ENCODE results near the gene KRT78.

The KRT78 gene

DNA sequence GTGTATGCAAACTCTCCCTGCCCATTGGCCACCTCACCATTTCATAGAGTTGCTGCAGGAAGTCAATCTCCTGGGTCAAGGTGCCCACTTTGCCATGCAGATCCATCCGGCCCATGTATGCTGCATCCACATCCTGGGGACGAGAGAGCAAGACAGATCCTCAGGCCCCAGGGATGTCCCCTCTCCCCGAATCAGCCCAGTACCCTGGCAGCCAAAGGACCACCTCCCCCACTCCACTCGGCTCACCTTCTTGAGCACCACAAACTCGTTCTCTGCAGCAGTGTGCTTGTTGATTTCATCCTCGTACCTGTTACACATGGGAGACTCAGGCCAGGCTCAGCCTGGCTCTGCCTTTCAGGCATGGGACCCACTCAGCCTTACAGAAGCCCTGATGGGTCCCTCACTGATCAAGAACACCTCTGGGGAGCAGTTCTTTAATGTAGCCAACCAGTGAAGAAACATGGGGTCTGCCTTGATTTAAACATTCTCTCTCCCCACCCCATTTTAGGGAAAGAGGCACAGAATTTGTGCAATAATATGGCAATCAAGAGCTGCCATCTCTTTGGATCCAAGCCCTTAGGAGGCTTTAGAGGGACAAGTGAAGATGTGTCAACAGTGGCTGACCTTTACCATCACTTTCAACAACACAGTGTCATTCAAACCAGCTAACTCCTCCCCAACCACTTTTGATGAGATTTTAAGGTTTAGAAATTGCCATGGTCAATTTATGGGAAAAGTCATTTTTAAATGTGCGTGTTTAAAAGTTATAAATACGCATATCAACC, 18.6 kb downstream of the KRT78 start:
- DNase-seq: no peak
- in situ Hi-C loops (cut with MboI; ENCODE audit: low pct_unique_long_range_greater_than_20kb, low sequenced_read_pairs): no loop called here

DNA sequence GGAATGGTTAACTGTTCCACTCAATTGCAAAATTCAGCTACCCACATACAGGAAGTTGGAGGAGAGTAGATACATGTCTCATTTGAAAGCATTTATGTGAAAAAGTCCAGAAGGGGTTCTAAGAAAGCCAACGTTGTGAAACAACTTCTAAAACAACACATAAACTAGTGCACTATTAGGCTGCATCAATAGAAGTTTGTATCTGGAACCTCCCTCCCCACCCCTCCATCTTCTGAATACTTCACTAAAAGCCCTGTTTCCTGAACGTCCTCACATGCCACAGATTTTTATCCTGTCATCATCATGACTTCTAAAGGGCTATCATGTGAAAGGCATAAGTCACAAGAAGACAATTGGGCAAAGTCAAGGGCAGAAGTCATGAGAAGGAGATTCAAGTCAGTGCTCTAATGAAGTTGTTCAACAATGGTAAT, 20.2 kb downstream of the KRT78 start:
- DNase-seq: no peak
- in situ Hi-C loops (cut with MboI; ENCODE audit: low pct_unique_long_range_greater_than_20kb, low sequenced_read_pairs): no loop called here

DNA sequence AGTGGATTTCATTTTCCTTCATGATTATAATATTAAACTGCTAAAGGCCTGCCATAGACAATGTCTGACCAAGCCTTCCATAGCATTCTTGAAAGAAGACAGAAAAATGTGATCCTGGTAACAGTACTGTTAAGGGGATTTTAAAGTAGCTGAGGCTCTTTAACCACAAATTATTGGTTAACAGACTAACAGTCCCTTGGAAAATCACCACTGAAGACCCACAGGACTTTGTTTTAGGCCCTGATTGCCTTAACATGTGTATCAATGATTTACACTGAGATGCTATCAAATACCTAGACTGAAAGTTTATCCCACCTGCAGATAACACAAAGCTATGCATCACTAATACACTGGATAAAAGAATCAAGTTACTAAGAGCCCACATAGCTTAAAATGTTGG, 20.6 kb downstream of the KRT78 start:
- in situ Hi-C loops (cut with MboI; ENCODE audit: low pct_unique_long_range_greater_than_20kb, low sequenced_read_pairs): no loop called here

DNA sequence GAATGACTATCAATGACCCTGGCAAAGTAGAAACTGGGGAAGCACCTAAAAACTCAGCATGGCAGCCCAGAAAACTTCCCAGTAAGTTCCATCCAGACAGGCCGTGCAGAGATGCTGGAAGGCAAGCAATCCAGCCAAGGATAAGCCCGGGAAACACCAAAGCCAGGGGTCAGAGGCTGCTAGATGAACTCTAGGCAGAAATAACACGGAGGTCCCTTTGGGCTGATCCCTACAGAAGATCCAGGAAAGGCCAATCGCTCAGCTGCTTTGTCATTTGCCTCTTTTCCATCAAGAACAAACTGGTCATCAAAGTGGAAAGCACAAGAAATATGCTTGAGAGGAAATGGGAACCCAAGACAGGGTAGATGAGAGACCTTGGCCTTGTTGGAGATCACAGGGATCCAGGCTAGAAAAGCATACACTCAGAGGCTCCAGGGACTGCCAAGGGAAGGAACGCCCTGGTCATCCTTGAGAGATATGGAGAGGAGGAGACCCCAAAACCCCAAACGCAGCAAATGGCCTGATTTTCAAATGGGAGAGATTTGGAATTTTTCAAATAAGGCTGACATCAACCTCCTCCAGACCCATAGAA, 21.2 kb downstream of the KRT78 start:
- in situ Hi-C loops (cut with MboI; ENCODE audit: low pct_unique_long_range_greater_than_20kb, low sequenced_read_pairs): no loop called here

More for the DNA sequence above, 20.6 kb downstream of the KRT78 start:
- DNase-seq: no peak

DNA sequence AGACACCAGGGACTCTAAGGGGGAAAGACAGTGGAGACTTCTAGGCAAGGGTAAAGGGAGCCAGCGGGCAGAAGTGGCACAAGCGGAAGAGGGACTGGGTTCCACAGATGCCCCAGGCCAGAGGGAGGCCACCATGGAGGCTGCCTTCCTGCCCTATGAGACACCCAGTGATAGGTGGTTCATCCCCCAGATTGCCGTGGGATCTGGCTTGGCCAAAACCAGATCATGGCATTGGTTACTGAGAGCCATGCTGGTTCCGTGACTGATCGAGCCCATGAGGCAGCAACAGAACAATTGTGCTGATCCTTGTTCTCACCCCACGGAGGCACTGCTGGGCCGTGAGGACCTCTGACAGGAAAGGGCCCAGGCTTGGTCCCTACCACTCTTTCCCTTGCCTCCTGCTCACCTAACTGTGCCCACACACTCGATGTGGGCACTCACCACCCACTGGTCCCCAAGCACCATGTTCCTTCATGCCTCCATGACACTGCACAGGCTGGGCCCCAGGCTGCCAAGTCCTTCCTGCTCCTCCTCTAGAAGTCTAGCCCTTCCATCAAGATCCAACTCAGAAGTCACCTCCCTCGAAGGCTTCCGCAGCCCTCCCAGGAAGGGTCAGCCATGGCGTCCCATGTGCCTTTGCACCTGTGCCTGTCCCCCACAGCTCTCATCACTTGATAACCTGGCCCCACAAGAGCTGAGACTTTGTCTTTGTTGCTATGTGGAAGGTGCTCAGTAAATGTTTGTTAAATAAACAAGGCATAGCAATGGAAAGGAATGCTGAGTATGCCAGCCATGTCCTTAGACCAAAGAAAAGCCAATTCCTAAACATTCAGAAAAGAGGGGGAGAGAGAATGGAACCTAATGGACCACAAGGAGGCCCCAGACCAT, 21.9 kb downstream of the KRT78 start:
- no peak for DNase-seq
- in situ Hi-C loops (cut with MboI; ENCODE audit: low pct_unique_long_range_greater_than_20kb, low sequenced_read_pairs): no loop called here

More for the DNA sequence above, 21.2 kb downstream of the KRT78 start:
- DNase-seq: no peak

DNA sequence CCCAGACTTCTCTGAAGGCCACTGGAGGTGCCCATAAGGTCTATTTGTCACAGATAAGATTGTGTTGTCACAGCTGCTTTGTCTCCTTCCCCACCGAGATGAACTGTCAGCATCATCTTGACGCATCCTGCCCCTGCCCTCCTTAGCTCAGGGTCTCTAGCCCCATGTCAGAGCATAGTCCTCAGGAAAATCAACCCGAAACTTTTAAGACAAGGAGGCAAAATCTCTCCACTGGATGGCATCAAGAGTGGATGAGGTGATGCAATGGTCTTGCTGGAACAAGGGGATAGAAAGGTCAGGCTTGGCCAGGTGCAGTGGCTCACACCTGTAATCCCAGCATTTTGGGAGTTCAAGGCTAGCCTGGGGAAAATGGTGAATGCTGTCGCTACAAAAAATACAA, 22.8 kb downstream of the KRT78 start:
- in situ Hi-C loops (cut with MboI; ENCODE audit: low pct_unique_long_range_greater_than_20kb, low sequenced_read_pairs): no loop called here
- no peak for DNase-seq

DNA sequence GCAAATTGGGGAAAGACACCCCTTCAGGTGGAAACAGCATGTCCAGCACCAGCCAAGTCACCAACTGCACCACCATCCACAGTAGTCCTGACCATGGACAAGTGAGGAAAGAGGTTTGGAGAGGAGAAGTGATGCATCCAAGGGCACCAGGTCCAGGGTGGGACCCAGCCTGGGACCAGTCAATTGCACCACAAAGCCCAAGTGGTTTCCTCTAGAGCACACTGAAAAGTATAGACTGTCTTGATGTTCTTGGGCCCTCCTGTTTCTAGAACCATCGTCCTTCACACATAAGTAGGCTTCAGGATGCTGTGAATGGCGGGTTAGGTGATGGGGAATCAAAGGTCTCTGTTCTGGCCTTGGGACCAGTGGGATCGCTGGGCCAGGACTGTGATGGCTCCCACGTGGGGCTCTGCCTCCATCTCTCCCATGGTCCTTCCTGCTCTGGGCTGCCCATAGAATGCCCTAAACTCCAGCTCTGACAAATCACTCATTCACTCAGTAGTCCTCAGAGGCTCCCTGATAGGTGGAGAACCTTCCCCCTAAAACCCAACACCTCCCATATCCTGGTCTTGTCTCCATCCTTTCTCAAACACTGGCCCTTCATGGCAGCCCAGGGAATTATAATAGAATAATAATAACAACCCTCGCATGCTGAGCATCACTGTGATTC, 23.9 kb downstream of the KRT78 start:
- in situ Hi-C loops (cut with MboI; ENCODE audit: low pct_unique_long_range_greater_than_20kb, low sequenced_read_pairs): no loop called here
- no peak for DNase-seq

DNA sequence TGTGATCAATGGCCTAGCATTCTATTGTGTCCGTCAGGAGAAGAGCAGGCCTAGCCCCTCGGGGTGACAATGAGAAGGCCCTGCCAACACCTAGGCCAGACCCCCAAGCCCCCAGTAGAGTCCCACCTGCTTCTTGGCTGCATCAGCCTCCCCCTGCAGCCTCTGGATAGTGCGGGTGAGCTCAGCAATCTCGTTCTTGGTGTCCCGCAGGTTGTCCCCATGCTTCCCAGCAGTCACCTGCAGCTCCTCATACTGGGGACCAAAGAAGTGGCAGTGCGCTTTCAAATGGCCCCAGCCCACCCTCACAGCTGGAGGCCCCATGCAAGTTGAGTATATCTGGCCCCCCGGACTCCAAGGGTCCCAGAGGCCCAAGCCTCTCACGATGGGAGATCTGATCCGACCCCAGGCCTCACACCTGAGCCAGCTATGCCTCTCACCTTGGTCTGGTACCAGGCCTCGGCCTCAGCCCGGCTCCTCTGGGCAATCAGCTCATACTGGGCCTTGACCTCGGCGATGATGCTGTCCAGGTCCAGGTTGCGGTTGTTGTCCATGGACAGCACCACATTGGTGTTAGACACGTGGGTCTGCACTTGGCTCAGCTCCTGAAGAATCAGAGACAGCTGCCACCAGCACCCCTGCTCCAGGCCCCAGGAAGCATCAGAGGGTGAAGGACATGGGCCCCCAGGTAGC, 24.9 kb downstream of the KRT78 start:
- in situ Hi-C loops (cut with MboI; ENCODE audit: low pct_unique_long_range_greater_than_20kb, low sequenced_read_pairs): no loop called here
- DNase-seq: no peak

DNA sequence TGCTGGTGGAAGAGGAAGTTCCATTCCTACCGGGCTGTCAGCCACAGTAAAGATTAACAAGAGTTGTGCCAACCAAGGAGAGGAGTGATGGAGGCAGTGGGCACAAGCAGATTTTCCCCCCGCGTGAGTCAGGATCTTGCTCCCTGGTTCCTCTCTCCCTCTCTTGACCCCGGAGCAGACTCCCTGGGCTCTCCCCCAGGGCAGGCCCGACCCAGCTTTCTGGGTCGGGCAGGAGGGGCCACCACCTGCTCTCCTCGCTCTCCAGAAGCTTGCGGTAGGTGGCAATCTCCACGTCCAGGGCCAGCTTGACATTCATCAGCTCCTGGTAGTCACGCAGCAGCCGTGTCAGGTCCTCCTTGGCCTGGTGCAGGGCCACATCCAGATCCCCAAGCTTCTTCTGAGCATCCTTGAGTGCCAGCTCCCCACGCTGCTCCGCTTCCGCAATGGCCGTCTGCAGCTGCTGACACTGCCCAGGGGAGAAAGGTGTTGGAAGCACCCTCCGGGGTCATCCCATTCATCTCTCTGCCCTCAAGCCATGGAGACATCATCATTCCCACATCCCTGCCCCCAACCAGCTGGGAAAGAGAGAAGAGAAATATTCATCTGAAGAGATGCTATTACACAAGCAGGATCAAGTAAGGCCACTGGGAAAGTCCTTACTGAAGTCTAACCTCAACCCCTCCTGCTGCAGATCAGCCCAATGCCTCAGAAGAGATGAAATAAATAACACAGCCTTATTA, 25.9 kb downstream of the KRT78 start:
- in situ Hi-C loops (cut with MboI; ENCODE audit: low pct_unique_long_range_greater_than_20kb, low sequenced_read_pairs): no loop called here
- no peak for DNase-seq

DNA sequence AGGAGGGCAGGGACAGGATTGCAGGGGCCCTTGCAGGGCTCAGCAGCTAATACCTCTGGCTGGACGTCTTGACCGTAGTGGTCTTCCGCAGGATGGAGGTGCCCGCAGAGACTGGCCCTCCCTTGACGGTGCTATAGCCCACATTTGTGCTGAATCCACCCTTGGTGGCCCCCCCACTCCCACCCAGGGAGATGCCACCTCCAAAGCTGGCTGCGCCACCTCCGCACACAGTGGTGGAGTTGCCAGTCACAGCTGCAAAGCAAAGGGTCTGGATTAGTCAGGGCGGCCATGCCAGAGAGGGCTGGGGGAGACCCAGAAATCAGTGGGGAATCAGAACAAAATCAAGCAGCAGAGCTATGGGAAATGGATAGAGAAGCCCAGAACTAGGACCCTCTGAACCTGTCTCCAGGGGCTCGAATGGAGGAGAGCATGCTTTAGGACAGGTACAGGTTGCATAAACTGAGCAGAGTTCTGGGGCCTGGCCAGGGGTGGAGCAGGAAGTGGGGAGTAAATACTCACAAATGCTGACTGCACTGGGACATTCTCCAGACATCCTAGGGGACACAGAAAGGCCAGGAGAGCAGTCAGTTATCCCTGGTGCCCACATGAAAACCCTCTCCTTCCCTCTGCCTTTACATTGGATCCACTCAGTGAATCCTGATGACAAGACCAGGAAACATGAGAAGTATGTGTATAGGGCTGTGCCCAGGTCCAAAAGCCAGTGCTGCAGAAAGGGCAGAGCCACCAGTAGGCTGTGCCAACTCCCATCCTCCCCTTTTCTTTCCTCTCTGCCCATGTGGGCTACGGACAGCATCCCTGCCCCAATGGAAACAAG, 26.8 kb downstream of the KRT78 start:
- no peak for DNase-seq

DNA sequence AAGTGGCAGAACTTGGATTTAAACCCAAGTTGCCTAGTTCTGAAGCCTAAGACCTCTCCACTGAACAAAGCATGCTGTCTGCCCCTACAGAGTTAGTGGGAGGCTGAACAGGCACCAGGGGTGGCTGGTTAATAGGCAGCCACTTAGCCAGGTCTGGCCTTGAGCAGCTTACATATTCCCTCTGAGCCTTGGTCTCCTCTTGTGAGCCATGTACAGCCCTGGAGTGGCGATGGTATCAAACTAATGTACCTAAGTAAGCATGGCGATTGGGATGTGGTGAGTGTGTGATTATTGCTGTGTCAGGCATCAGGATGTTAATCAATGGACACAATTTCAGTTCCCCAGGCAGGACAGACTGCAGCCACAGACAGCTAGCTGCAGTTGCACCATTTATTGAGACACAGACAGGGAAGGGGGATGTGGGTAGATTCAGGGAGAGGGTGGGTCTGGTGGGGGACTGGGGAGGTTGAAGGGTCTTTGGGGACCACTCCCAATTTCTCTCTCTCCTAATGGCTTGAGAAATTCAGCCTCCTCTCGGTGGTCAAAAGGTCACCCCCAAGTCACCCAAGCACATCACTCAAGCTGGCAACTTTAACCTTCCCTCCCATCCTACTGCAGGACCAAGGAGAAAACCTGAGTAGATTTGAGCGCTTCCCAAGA, 27.6 kb downstream of the KRT78 start:
- in situ Hi-C loops (cut with MboI; ENCODE audit: low pct_unique_long_range_greater_than_20kb, low sequenced_read_pairs): no loop called here
- no peak for DNase-seq

More for the DNA sequence above, 26.8 kb downstream of the KRT78 start:
- in situ Hi-C loops (cut with MboI; ENCODE audit: low pct_unique_long_range_greater_than_20kb, low sequenced_read_pairs): no loop called here

DNA sequence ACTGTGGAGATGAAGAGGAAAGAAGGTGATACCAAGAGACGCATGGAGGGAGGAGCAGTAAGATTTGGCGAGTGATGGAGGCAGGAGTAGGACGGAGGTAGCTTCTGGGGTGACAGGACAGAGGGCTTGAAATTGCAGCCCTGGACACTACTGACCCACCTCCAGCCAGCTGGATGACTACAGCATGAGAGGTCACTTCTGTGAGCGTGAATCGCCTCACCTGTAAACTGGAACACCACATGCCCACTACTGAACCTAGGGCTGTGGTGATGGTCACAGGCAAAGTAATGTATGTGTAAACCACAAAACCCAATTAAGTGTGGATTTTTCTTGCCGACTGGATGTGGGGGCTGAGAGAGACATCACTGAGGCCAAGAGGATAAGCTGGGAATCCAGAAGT, 28.3 kb downstream of the KRT78 start:
- DNase-seq: no peak
- in situ Hi-C loops (cut with MboI; ENCODE audit: low pct_unique_long_range_greater_than_20kb, low sequenced_read_pairs): no loop called here

DNA sequence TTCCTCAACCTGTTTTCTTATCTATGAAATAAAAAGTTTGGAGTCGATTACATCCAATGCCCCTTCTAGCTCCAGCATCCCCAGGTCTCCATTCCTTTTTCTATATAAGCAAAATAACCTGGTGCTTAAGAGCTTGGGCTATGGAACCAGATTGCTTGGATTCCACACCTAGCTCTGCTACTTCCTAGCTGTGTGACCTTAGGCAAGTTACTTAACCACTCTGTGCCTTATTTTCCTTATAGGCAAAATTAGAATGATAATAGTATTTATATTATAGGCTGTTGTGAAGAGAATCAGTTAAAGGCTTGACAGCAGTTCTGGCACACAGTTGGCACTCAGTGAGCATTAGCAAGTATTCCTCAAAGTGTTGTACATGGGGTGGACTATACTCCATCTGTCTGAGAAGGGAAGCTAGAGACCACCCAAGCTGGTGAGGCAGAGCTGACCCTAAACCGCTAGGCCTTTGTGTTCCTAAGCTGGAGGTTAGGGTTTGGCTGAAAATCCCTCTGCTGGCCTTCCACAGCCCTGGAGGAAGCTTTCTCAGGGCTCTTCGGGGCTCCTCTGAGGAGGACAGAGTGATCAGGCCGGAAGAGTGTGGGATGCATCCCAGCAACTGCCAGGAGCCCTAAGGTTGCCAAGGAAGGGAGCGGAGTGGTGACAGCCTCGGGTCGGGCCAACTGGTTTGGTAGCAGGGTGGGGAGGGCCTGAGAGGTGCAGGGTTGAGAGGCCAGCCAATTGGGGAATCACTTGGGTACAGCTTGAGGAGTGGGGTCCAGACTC, 28.9 kb downstream of the KRT78 start:
- in situ Hi-C loops (cut with MboI; ENCODE audit: low pct_unique_long_range_greater_than_20kb, low sequenced_read_pairs): no loop called here
- no peak for DNase-seq

DNA sequence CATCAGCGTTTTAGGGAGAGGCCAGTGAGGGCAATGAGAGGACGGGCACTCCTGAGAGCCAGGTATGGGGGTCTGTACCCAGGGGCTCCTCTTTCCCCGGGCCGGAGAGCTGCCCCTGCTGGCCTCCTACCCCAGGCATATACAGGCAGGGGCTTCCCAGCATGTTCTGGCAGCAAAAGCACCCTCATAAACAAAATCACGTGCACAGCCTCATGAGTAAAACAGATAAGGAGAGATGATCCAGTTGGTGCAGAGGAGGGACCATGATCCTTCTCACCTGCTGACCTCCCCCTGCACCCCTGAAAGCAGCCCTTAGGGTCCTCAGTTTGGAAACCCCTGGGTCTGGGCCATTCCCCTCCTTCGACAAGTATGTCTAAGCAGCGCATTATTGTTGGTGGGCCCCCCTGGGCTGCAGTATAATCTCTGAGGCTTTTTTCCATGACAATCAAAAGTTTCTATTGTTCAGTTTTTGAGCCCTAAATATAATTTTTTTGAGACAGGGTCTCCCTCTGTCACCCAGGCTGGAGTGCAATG, 29.8 kb downstream of the KRT78 start:
- DNase-seq: no peak
- in situ Hi-C loops (cut with MboI; ENCODE audit: low pct_unique_long_range_greater_than_20kb, low sequenced_read_pairs): no loop called here

DNA sequence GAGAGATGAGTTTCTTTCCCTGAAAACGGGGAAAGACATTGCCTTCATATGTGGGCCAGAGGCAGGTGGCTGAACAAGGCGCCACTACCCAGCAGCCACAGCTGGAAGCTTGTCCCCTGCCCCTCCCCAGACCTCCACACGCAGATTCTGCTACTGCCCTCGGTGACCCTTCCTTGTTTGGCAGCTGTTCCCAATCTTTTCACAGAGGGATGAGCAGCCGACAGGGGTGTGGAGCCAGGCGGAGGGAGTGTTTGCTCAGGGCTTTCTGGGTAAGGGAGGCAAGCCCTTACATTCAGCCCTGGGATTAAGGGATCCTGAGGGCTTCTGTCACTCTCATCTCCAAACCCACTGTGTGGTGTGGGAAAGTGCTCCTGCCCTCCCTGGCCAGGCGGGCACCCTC, 30.4 kb downstream of the KRT78 start:
- in situ Hi-C loops (cut with MboI; ENCODE audit: low pct_unique_long_range_greater_than_20kb, low sequenced_read_pairs): no loop called here
- DNase-seq: no peak

DNA sequence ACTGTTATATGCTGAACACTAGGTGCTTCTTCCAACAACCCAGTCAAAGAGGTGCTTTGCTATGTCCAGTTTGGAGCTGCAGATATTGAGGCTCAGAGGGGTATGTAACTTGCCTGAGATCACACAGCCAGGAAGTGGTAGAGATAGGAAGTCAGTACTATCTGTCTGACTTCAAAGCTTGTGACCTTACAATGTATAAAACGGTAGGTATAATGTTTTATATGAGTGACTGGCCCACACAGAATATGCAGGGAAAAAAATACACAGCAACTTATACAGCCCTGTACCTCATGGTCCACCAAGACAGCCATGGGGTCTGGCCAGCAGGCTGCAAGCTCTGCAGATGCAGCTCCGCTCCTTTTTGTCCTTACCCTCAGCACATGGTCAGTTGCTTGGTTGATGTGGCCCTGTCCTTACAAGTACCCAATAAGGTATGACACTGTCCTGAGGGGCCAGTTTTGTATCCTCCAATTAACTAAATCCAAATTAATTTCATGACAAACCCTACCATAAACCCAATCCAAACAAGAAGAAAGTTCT, 31.0 kb downstream of the KRT78 start:
- in situ Hi-C loops (cut with MboI; ENCODE audit: low pct_unique_long_range_greater_than_20kb, low sequenced_read_pairs): no loop called here
- DNase-seq: no peak

Data from KBM-7 (cell line).